Measurements from ENCODE around the gene RAET1G. TPM values are rescaled to one million over a fixed set of nuclear protein-coding genes. Genes with fewer than 3 reads are reported as not detected.

RAET1G gene
- total RNA-seq, 2 experiments from 2014 or later = not detected

DNA sequence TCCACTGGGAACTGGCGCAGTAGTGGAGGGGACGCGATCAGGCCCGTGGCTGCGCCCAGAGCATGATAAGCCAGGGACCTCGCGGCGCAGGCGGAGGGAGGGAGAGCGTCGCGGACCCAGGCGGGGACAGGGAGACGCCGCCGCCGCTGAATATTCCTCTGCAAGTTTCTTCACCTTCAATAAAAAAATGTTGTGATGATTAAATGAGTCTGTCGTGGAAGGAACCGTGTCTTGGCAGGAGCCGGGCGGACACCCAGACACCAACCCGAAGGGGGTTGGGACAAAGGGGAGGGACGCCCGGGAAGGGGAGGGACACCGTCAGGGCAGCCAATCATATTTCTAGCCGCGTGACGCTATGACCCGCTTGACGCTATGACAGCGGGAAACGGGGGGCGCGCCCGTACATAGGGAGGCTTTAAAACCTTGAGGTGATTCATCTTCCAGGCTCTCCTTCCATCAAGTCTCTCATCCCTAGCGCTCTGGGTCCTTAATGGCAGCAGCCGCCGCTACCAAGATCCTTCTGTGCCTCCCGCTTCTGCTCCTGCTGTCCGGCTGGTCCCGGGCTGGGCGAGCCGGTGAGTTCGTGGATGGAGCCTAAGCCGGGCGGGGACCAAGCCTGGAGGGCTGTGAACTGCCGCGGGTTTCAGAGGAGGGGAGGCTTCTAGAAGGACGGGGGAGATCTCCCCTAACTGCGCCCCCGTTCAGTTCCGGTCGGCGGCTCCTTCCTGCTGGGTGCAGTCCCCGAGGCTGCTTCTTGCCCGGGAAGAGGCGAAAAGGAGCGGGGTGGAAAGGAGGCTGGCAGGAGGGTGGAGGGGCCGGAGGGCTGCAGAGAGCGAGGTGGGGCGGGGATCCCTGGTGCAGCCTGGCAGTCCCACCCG is 18.9 kb upstream of the RAET1G start, which contains the start of gene ULBP2:
TSS of gene ULBP2 (plus strand) at position 432 of the 878 bp plus-strand sequence. CDS start at position 491, 59 bp downstream.
- no peak for TF ChIP-seq CTCF (IDR thresholded peaks at IDR 0.05)
- Mint-ChIP-seq H3K4me1 (ENCODE audit: low read depth) (peaks cover 25% of the 10 kb centered on the region), H3K4me3 (peak within 1 kb of the TSS; percentile 77), H3K27me3 (peaks cover 38% of the 10 kb centered on the region), H3K9me3 (no peaks in the 10 kb centered on the region), H3K36me3 (ENCODE audit: low read depth) (no peaks in the 10 kb centered on the region), H3K27ac (peak within 1 kb of the TSS; percentile 68)
- DNase-seq (peak; percentile 96), ATAC-seq (peak; percentile 94)
- CTCF ChIA-PET = interaction anchor here (1.0 to 1.5 kb wide), 2 partner anchors 75 to 129 kb away, joined by 3 to 7 read pairs; no protein-coding TSS in a partner anchor
- intact Hi-C loops (cut with micrococcal nuclease) = no loop called here
- POLR2A ChIA-PET = no interaction called here

- H3K27ac Mint-ChIP-seq = no peak overlapping the region
- H3K27me3 Mint-ChIP-seq = peaks cover 47% of the 10 kb centered on the region
- intact Hi-C loops (cut with micrococcal nuclease) = no loop called here
- H3K4me1 Mint-ChIP-seq (ENCODE audit: low read depth) = peaks cover 25% of the 10 kb centered on the region
- ChIA-PET POLR2A (interaction anchor here (1.0 kb wide), 1 partner anchor 50 kb away, joined by 4 read pairs; no protein-coding TSS in a partner anchor), CTCF (interaction anchor here (1.0 to 1.5 kb wide), 3 partner anchors 22 to 131 kb away, joined by 3 to 7 read pairs (median 3); no protein-coding TSS in a partner anchor)
- H3K9me3 Mint-ChIP-seq = no peaks in the 10 kb centered on the region
- peak overlapping the region; percentile 26 for H3K4me3 Mint-ChIP-seq
- no peaks in the 10 kb centered on the region for H3K36me3 Mint-ChIP-seq (ENCODE audit: low read depth)
- TF ChIP-seq CTCF (IDR thresholded peaks at IDR 0.05) = no peak
- DNase-seq = no peak
- no peak for ATAC-seq
These were observed 17.7 kb upstream of the RAET1G start for GRCh38 chr6:149940672-149940982.

DNA sequence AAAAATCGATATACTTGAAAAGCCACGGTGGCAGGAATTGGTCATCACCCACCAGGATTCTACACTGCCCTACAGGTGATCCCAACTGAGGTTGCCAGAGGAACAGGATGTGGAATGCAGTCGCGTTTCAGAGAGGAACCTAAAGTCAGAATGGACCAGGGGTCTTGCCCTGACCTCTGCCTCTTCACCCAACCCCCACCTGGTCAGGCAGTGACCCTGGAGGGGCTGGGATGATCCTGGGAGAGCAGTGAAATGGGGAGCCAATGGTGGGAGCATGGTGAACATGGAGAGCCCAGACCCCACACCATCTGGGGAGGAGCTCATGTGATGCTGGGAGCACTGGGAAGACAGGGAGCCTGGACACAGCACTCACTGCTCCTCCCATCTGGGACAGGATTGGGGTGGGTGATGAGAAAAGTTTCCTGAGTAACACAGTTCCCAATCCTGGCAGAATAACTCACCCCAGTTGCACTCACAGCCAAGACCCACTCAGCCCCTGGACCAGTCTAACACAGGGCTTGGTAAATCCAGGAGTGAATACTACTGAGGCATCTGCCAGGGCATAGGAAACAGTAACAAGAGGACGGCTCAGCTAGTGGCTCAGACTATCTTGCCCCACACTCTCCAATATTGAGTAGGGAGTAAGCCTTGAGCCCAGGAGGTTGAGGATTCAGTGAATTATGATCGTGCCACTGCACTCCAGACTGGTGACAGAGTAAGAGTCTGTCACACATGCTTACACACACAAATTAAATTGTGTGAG is 17.2 kb upstream of the RAET1G start:
- POLR2A ChIA-PET = interaction anchor here (1.0 kb wide), 1 partner anchor 50 kb away, joined by 4 read pairs; no protein-coding TSS in a partner anchor
- Mint-ChIP-seq H3K9me3 (no peaks in the 10 kb centered on the region), H3K27me3 (peaks cover 51% of the 10 kb centered on the region), H3K4me3 (peak overlapping the region; percentile 26), H3K36me3 (ENCODE audit: low read depth) (no peaks in the 10 kb centered on the region), H3K27ac (no peak overlapping the region), H3K4me1 (ENCODE audit: low read depth) (peaks cover 27% of the 10 kb centered on the region)
- no peak for TF ChIP-seq CTCF (IDR thresholded peaks at IDR 0.05)
- no peak for ATAC-seq
- DNase-seq = no peak
- intact Hi-C loops (cut with micrococcal nuclease) = loop anchor here (5.0 to 10.0 kb wide), 2 partner anchors 62 to 405 kb away; no protein-coding TSS in a partner anchor
- CTCF ChIA-PET = interaction anchor here (1.0 to 1.5 kb wide), 4 partner anchors 21 to 131 kb away, joined by 3 to 7 read pairs (median 3); no protein-coding TSS in a partner anchor

- DNase-seq (no peak), ATAC-seq (no peak)
- H3K4me1 Mint-ChIP-seq (ENCODE audit: low read depth) = peaks cover 33% of the 10 kb centered on the region
- POLR2A ChIA-PET = no interaction called here
- peak overlapping the region; percentile 67 for H3K4me3 Mint-ChIP-seq
- no peaks in the 10 kb centered on the region for H3K9me3 Mint-ChIP-seq
- peaks cover 58% of the 10 kb centered on the region for H3K27me3 Mint-ChIP-seq
- no peaks in the 10 kb centered on the region for H3K36me3 Mint-ChIP-seq (ENCODE audit: low read depth)
- intact Hi-C loops (cut with micrococcal nuclease) = loop anchor here (5.0 to 10.0 kb wide), 2 partner anchors 63 to 405 kb away; no protein-coding TSS in a partner anchor
- CTCF ChIA-PET = interaction anchor here (1.3 to 1.5 kb wide), 2 partner anchors 22 to 78 kb away, joined by 3 to 5 read pairs; no protein-coding TSS in a partner anchor
- peak overlapping the region; percentile 8 for H3K27ac Mint-ChIP-seq
- no peak for TF ChIP-seq CTCF (IDR thresholded peaks at IDR 0.05)
These were observed 16.4 kb upstream of the RAET1G start for GRCh38 chr6:149939356-149939648.
